Nephron progenitor cell (in vitro differentiated cells): ENCODE data around the gene ACBD4.
A peak's percentile ranks its signal among the peaks of the same experiment; 100 is the strongest.

Experiments
- DNase-seq: peaks from one replicate; pipeline ENCODE4 v3.0.0; 2021
- H3K27ac Mint-ChIP-seq: 2 replicates; pipeline ENCODE4 v1.8.0; 2021; ENCODE audit warnings: mild to moderate bottlenecking, moderate library complexity, mixed read lengths
- H3K27me3 Mint-ChIP-seq: 2 replicates; pipeline ENCODE4 v1.8.0; 2021; ENCODE audit warnings: mild to moderate bottlenecking, low read depth, mixed read lengths; ENCODE audit not compliant: poor library complexity
- H3K36me3 Mint-ChIP-seq: 2 replicates; pipeline ENCODE4 v1.8.0; 2021; ENCODE audit warnings: low read depth, mixed read lengths
- H3K4me1 Mint-ChIP-seq: 2 replicates; pipeline ENCODE4 v1.8.0; 2021; ENCODE audit warnings: mixed read lengths
- H3K4me3 Mint-ChIP-seq: 2 replicates; pipeline ENCODE4 v1.8.0; 2021; ENCODE audit warnings: mild to moderate bottlenecking, moderate library complexity, mixed read lengths
- H3K9me3 Mint-ChIP-seq: 2 replicates; pipeline ENCODE4 v1.8.0; 2021; ENCODE audit warnings: mild to moderate bottlenecking, moderate library complexity, mixed read lengths
- CTCF ChIP-seq: fragments of 200-600 bp; sonication (generic); IDR thresholded peaks from 2 replicates; pipeline ENCODE4 v1.5.0; 2021; ENCODE audit warnings: antibody characterized with exemption

Gene ACBD4

GRCh38 chr17:45106582-45106981 is 28.9 kb upstream of the ACBD4 start:
- peaks cover 29% of the 10 kb centered on the region for H3K36me3 Mint-ChIP-seq
- peaks cover 24% of the 10 kb centered on the region for H3K4me1 Mint-ChIP-seq
- no peaks in the 10 kb centered on the region for H3K27me3 Mint-ChIP-seq
- H3K4me3 Mint-ChIP-seq: no peak overlapping the region
- H3K9me3 Mint-ChIP-seq: no peaks in the 10 kb centered on the region
- DNase-seq: no peak
- H3K27ac Mint-ChIP-seq: peak overlapping the region; percentile 87
- no peak for TF ChIP-seq CTCF

- H3K9me3 Mint-ChIP-seq: no peaks in the 10 kb centered on the region
- peaks cover 24% of the 10 kb centered on the region for H3K4me1 Mint-ChIP-seq
Observed at GRCh38 chr17:45107293-45108010, 28.0 kb upstream of the ACBD4 start.

DNA sequence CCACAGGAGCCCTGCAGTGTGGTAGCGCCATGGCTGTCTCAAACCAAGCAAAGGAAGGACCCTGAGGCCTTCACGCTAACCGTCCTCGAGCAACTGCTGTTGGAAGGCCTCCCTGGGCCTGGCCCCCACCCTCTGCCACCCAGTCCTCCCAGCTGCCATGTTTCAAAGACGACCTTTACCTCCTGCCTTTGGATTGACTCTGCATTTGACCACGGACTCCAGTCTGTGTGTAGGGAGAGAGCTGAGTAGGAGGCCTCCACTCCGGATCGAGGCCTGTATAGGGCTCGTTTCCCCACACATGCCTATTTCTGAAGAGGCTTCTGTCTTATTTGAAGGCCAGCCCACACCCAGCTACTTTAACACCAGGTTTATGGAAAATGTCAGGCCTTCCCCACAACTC is 27.4 kb upstream of the ACBD4 start:
- peaks cover 23% of the 10 kb centered on the region for H3K4me1 Mint-ChIP-seq
- H3K9me3 Mint-ChIP-seq: no peaks in the 10 kb centered on the region
- H3K27me3 Mint-ChIP-seq: no peaks in the 10 kb centered on the region
- peaks cover 16% of the 10 kb centered on the region for H3K36me3 Mint-ChIP-seq
- no peak overlapping the region for H3K4me3 Mint-ChIP-seq
- no peak for DNase-seq
- TF ChIP-seq CTCF: no peak
- peak overlapping the region; percentile 92 for H3K27ac Mint-ChIP-seq

More at GRCh38 chr17:45107293-45108010, 28.0 kb upstream of the ACBD4 start:
- no peak for DNase-seq
- Mint-ChIP-seq H3K4me3 (no peak overlapping the region), H3K36me3 (peaks cover 22% of the 10 kb centered on the region), H3K27ac (peak overlapping the region; percentile 92), H3K27me3 (no peaks in the 10 kb centered on the region)
- TF ChIP-seq CTCF: no peak

DNA sequence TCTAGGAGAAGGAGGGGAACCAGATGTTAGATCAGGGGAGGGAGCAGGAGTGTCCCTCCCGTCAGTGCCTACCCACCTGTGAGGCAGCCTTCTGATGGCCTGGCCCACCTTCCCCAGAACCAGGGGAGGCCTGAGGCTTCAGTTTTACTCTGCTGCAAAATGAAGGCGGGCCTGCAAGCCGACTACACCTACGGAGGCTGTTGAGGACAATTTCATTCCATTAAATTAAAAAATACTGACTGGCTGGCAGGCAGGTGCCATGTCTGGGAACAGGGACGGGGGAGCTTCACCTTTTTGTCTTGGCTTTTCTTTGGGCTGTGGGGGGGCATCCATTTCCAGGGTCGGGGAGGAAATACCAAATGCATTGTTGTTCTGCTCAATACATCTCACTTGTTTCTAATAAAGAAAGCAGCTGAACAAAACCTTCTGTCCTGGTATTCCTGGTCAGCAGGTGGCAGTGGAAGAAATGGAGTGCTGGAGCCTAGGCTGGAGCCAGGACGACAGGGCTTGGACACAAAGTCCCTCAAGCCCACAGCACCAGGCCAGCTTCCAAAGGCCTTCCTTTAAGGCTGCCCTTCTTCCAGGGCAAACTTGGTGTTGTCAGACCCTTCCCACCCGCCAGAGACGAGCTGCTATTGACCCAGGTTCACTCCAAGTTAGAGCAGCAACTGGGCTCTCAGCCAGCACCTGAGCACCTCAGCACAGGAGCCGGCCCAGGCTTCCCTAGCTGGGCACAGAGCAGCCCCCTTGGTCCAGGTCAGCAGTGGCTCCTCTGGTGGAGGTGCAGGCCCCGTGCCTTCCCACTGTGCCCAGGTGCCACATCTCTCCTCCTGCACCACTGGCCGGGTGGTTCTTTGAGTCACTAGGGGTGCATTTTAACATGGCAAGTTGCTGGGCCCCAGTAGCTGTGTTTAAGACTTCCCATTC is 26.6 kb upstream of the ACBD4 start:
- TF ChIP-seq CTCF: no peak
- Mint-ChIP-seq H3K36me3 (peaks cover 8% of the 10 kb centered on the region), H3K4me1 (peaks cover 31% of the 10 kb centered on the region), H3K27ac (peak overlapping the region; percentile 92), H3K27me3 (no peaks in the 10 kb centered on the region), H3K4me3 (no peak overlapping the region), H3K9me3 (no peaks in the 10 kb centered on the region)
- DNase-seq: no peak

DNA sequence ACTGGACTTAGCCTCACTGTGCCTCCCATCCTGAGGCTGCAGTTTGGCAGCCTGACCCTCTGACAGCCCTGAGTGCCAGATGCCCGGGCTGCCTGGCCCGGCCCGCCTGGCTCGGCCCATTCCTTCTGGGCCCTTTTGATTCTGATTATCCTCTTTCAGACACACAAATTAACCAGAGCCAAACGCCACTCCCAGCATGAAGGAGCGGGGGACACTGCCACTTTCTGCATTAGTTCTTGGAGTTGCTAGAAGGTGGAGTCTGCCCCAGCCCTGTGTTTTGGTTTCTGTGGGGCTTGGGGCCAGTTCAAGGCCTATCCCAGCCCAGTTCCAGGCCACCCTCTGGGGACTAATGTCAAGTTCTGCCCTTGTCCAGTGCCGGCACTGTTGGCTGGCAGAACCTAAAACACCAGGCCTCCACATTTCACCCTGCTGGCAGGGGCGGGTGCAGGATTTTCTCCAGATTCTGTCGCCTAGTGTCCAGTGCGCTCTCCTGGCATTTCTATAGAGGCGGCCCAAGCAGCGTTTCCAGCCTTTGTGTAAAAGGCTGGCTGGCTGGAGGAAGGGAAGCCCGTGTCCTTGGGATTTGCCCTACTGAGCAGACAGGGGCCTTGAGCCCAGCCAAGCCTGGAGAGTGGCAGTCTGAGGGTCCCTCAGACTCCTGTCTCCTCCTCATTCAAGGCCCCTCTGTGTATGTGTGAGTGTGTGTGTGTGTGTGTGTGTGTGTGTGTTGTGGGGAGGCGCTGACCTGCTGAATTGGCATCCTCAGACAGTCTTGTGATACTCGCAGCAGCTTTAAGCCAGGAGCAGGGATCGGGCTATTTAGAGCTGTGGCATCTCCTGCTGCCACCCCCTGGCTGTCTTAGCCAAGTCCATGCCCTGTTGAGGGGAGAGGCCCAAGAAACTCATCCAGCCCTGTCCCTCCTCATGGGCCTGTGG is 24.5 kb upstream of the ACBD4 start:
- H3K4me3 Mint-ChIP-seq: no peak overlapping the region
- DNase-seq: no peak
- no peaks in the 10 kb centered on the region for H3K27me3 Mint-ChIP-seq
- peaks cover 51% of the 10 kb centered on the region for H3K4me1 Mint-ChIP-seq
- H3K27ac Mint-ChIP-seq: peak overlapping the region; percentile 79
- H3K36me3 Mint-ChIP-seq: peaks cover 8% of the 10 kb centered on the region
- no peaks in the 10 kb centered on the region for H3K9me3 Mint-ChIP-seq
- TF ChIP-seq CTCF: no peak
